GM20000 (cell line): ENCODE data around the gene TRIM14.
"Not testable (repeated sequence)": the region's sequence is repeated elsewhere in the genome, so short reads cannot be mapped to it uniquely, and the experiment has no call there.

Experiments used
- DNase-seq: peaks from one replicate; pipeline ENCODE4 v3.0.0; 2012; ENCODE audit warnings: low spot score
- TF ChIP-seq, protein P1 (sequence below): IDR thresholded peaks from 2 replicates; pipeline ENCODE4 v1.5.1; 2012; ENCODE audit warnings: mild to moderate bottlenecking, control low read depth; ENCODE audit errors: extremely low read depth, missing control alignments

TRIM14 gene

DNA sequence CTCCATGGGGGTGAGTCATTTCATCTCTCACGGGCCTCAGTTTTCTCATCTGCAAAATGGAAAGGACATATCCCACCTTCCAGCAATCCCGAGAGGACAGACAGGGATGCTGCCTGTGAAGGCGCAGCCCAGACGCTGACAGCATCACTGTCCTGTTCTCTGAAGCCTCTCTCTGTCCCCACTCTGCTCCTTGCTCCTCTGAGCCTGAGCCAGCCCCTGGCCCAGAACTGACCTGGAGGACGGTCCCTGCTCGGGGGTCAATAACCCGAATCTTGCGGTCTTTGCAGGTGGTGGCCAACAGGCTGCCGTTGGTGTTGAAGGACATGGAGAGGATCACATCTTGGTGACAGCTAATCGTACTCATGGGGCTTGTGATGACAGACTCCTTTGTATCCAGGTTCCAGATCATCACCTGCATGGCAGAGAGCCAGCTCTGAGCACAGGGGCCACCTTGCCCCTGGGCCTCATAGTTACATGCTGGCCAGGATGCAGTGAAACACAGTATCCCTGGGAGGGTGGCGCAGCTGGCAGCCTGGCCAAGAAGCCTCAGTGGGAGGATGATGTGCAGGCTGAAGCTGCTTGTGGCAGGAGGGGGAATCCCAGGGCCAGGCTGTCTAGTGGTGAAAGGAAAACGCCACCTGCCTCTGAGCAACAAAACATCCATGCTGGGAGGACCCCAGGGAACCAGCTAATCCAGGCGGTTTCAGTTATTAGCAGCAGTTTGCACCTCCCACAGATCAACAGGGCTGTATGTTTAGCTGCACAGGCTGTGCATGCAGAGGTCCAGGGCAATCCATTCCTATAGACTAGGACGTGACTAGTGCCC lies 14.0 kb upstream of the TRIM14 start:
- TF ChIP-seq, protein P1, sequence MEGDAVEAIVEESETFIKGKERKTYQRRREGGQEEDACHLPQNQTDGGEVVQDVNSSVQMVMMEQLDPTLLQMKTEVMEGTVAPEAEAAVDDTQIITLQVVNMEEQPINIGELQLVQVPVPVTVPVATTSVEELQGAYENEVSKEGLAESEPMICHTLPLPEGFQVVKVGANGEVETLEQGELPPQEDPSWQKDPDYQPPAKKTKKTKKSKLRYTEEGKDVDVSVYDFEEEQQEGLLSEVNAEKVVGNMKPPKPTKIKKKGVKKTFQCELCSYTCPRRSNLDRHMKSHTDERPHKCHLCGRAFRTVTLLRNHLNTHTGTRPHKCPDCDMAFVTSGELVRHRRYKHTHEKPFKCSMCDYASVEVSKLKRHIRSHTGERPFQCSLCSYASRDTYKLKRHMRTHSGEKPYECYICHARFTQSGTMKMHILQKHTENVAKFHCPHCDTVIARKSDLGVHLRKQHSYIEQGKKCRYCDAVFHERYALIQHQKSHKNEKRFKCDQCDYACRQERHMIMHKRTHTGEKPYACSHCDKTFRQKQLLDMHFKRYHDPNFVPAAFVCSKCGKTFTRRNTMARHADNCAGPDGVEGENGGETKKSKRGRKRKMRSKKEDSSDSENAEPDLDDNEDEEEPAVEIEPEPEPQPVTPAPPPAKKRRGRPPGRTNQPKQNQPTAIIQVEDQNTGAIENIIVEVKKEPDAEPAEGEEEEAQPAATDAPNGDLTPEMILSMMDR = no peak
- no peak for DNase-seq

- no peak for DNase-seq
- TF ChIP-seq, protein P1 = no peak
Observed at GRCh38 chr9:98132158-98132557, 13.1 kb upstream of the TRIM14 start.

DNA sequence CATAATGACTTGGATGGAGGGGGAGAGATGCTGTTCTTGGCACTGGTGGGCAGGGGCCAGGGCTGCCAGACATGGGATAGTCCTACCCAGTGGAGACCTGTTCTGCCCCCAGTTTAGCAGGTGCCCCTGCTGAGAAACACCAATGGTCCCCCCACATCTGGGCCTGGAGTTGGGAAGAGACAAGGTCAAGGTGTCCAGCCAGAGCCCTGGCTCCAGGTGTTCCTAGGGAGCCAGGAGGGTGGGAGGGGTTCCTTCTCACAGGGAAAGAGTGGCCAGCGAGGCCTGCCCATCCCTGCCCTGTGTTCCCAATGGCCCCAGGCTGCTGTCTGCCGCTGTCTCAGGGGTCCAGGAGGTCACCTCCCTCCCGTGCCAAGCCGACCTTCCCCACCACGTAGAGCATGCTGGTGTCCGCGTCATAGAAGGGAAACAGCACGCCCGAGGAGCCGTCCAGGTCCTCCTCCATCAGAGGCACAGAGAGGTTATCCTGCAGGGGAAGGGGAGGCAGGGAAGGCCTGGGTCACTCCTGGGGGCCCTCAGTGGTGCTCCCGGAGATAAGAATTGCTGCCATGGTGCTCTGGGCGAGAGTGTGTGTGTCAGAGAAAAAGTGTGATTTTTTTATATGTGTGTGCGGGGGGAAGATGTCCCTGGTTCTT lies 11.7 kb upstream of the TRIM14 start:
- DNase-seq = no peak
- TF ChIP-seq, protein P1 = no peak

- not testable (repeated sequence) for DNase-seq
Observed at GRCh38 chr9:98130060-98130459, 11.0 kb upstream of the TRIM14 start.

- TF ChIP-seq, protein P1 = no peak
- DNase-seq = peak; percentile 65
Observed at GRCh38 chr9:98129451-98129881, 10.4 kb upstream of the TRIM14 start.

- TF ChIP-seq, protein P1 = no peak
- no peak for DNase-seq
Observed at GRCh38 chr9:98128316-98128715, 9.3 kb upstream of the TRIM14 start.

DNA sequence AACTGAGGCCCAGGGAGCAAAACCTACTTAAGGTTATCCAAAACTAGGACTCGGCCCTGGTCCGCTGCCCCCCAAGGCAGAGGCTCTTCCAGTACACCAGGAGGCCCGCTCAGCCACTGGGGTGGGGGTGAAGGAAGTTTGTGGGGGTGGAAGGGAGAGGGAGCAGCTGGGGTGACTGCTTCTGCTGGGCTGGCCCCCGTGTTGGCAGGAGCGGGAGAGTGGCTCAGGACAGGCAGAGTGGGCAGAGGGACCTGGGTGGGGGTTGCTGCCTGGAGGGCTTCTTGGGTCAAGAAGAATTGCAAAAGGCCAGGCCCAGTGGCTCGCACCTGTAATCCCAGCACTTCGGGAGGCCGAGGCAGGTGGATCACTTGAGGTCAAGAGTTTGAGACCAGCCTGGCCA lies 8.2 kb upstream of the TRIM14 start:
- DNase-seq = no peak
- TF ChIP-seq, protein P1 = no peak
